A549 treated with RU486 at 1 μM for 4 hours (cell line): ENCODE measurements around the gene EFR3B. TPM values are rescaled to one million over a fixed set of nuclear protein-coding genes. Genes with fewer than 3 reads are reported as not detected.

Source experiments
- total RNA-seq: library from RNA; stranded (reverse); fragments of 200-300 nt; extraction: Qiagen RNA extraction; gene quantifications from 5 replicates; pipeline ENCODE4 v1.2.3, GENCODE V29; 2022; ENCODE audit warnings: low read depth

EFR3B gene, protein sequence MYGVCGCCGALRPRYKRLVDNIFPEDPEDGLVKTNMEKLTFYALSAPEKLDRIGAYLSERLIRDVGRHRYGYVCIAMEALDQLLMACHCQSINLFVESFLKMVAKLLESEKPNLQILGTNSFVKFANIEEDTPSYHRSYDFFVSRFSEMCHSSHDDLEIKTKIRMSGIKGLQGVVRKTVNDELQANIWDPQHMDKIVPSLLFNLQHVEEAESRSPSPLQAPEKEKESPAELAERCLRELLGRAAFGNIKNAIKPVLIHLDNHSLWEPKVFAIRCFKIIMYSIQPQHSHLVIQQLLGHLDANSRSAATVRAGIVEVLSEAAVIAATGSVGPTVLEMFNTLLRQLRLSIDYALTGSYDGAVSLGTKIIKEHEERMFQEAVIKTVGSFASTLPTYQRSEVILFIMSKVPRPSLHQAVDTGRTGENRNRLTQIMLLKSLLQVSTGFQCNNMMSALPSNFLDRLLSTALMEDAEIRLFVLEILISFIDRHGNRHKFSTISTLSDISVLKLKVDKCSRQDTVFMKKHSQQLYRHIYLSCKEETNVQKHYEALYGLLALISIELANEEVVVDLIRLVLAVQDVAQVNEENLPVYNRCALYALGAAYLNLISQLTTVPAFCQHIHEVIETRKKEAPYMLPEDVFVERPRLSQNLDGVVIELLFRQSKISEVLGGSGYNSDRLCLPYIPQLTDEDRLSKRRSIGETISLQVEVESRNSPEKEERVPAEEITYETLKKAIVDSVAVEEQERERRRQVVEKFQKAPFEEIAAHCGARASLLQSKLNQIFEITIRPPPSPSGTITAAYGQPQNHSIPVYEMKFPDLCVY
- 11.7 to 14.9 TPM (median 13.9 TPM) in 5 replicates for total RNA-seq

DNA sequence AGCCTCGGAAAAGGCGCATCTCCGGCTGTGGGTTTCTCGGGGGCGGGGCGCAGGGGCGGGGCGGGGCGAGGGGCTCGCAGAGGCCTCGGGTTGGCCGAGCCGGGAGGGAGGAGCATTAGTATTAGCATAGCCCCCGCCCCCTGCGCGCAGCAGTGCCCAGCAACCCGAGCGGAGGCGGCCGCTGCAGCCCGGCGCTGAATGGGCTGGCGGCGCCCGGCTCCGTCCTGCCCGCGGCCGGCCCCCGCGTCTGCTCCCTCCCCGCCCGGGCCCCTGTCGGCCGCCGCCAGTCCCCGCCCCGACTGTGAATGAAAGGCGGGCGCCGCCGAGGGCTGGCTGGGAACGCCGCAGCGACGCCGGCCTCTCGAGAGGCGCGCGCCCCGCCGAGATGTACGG is at the start of gene EFR3B:
Gene EFR3B, plus strand, starts transcription at position 149 of the 393 bp plus-strand sequence. Its CDS starts 237 bp downstream, at position 386.

DNA sequence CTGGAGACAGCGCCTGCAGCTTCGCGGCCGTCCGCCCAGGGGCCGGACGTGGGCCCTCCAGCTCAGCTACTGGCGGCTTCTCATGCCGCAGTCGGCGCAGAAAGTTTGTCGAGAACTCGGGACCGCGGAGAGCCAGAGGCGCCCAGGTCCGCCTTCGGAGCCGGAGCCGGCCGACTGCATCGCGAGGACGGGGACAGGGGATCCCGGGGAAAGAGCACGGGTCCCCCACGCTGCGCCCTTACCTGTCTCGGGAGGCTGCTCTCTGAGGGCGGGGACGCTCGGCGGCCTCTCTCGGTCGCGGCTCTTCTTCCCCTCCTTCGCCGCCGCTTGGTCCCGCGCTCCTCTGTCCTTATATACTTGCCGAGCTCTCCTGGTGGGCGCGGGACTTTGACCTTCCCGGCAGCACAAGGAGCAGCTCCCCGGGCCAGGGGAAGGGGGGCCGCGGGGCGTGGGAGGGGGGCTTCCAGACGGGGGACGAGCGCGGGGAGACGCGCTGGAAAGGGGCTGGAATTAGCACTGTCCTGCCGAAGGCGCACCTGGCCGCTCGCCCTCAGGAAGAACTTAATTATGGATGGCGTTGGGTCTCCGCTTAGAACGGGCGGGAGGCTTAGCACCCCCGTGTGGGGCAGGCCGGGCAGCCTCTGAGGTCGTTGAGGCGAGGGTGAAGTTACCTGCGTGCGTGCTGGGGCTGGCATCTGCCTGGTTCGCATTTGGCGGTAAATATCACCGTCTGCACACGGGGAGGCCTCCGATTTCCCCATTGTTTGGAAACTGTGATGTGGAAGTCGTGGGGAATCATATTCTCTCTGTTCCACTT is 126.6 kb downstream of the EFR3B start, which contains the start of gene POMC:
Gene POMC, minus strand, starts transcription at position 325 of the 817 bp plus-strand sequence. CDS start 3,808 bp downstream, outside the sequence.

Other genes with a start within 250 kb of the EFR3B start
- 43.9 to 79.0 TPM (median 54.0 TPM) in 5 replicates for gene PTRHD1, start 248.7 kb upstream of the EFR3B start, total RNA-seq
- 43.2 to 55.2 TPM (median 47.0 TPM) in 5 replicates for gene CENPO, start 248.7 kb upstream of the EFR3B start, total RNA-seq
- 68.6 to 82.8 TPM (median 76.2 TPM) in 5 replicates for gene ADCY3, start 121.8 kb upstream of the EFR3B start, total RNA-seq
- 0.80 to 2.3 TPM (median 1.9 TPM) in 5 replicates for gene DNAJC27, start 70.1 kb upstream of the EFR3B start, total RNA-seq
- gene POMC, start 126.5 kb downstream of the EFR3B start, total RNA-seq = not detected in 5 replicates